ENCODE measurements around the gene SPATA17. TPM values are rescaled to one million over a fixed set of nuclear protein-coding genes. Genes with fewer than 3 reads are reported as not detected.

The SPATA17 gene
- total RNA-seq, 1 donor from 2014 or later: 2.9 TPM

DNA sequence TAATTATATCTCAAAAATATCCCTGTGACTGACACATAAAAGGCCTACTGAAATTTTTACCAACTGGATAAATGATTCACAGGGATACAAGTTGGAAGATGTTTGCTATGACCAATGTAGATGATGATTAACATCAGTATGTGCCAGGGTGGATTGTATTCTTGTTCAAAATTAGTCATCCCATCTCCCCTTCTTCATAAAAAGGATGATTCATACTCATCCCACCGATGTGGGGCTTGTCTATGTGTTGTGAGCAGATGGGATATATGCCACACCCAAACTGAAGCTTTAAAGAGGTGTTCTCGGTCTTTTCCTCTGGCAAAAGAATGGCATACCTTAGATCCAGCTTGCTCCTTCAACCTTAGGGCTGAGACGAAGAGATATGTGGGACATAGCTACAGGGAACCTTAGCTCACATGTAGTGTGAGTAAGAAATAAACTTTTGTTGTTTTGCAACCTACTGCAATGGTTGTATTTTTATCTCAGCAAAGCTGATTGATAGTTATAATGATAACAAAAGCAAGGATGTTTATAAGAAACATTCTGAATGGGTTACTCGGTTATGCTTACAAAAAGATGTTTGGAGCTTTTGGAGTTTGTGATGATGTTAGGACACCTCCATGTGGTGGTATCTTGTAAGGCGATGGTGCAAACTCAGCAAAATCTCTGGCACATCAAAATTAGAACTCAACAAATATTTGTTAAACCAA is 29.4 kb downstream of the SPATA17 start:
- Mint-ChIP-seq H3K4me1 (no peaks in the 10 kb centered on the region), H3K27ac (no peak overlapping the region), H3K36me3 (no peaks in the 10 kb centered on the region), H3K27me3 (ENCODE audit: low read depth) (no peaks in the 10 kb centered on the region), H3K9me3 (no peaks in the 10 kb centered on the region), H3K4me3 (no peak overlapping the region)
- no peak for DNase-seq (ENCODE audit: low spot score in 2 of 2, unreplicated experiment in 2 of 2)
- TF ChIP-seq, protein P1, sequence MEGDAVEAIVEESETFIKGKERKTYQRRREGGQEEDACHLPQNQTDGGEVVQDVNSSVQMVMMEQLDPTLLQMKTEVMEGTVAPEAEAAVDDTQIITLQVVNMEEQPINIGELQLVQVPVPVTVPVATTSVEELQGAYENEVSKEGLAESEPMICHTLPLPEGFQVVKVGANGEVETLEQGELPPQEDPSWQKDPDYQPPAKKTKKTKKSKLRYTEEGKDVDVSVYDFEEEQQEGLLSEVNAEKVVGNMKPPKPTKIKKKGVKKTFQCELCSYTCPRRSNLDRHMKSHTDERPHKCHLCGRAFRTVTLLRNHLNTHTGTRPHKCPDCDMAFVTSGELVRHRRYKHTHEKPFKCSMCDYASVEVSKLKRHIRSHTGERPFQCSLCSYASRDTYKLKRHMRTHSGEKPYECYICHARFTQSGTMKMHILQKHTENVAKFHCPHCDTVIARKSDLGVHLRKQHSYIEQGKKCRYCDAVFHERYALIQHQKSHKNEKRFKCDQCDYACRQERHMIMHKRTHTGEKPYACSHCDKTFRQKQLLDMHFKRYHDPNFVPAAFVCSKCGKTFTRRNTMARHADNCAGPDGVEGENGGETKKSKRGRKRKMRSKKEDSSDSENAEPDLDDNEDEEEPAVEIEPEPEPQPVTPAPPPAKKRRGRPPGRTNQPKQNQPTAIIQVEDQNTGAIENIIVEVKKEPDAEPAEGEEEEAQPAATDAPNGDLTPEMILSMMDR (IDR thresholded peaks at IDR 0.05; ENCODE audit: unreplicated experiment): no peak

DNA sequence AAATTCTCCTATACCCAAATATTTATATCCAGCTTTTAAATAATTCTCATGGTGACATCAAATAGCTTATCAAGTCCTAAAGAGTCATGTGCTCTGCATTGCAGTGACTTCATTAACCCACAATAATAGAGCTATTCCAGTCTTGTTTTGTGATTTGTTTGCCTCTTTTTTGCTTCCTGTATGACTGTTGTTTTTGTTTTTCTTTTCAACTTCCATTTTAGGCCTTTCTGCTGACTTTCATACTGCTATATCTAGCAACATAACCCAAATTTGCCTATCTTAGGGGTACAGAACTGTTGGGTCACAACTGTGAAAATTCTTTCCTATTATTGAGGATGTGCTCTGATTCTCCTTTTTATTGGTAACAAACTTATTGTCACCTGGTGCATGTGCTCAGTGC is 30.3 kb downstream of the SPATA17 start:
- Mint-ChIP-seq H3K36me3 (no peaks in the 10 kb centered on the region), H3K9me3 (no peaks in the 10 kb centered on the region), H3K4me3 (no peak overlapping the region), H3K27ac (no peak overlapping the region), H3K27me3 (ENCODE audit: low read depth) (no peaks in the 10 kb centered on the region), H3K4me1 (no peaks in the 10 kb centered on the region)
- DNase-seq (ENCODE audit: low spot score in 2 of 2, unreplicated experiment in 2 of 2): no peak
- TF ChIP-seq, protein P1 (IDR thresholded peaks at IDR 0.05; ENCODE audit: unreplicated experiment): no peak

DNA sequence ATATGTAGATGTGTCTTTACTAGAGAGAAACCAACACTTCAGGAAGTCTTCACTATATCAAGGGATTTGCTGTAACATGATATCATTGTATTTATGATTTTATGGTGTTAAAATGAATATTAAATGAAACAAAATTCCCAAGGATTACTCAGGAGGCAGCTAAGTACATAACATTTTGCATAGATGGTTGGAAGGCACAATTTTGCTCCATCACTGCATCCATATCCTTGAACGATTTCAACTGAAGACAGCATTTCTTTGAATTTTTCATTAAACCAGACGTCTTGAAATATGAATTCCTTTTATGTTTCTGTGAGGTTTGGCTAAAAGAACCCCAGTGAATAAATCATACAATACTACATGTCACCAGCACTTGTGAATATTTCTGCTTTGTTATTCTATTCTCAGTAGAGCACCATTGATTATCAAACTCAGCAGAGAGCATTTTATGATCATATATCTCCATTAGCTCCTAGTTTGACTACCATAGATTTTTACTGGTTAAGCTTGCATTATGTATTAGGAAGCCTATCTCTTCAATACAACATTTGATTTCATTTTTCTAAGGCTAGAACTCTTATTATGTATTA is 37.3 kb downstream of the SPATA17 start:
- DNase-seq (ENCODE audit: low spot score in 2 of 2, unreplicated experiment in 2 of 2): no peak
- Mint-ChIP-seq H3K4me1 (peaks cover 5% of the 10 kb centered on the region), H3K27ac (no peak overlapping the region)

DNA sequence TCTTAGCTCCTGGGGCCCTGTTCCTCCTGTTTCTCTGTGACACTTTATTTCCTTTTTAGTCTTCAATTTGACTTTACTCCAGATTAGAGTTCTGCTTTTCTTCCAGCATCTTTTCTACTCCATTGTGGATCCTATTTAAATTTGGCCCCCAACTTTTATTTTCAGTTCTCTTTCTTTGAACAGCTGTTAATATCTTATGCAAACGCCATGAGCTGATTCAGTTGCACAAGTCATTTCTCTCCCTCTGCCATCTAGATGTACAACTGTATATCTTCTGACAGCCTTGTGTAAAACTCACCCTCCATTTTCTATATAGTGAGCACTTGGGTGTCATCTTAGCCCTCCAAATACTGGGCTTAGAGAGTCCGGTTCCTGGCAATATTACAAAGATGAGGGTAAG is 42.2 kb downstream of the SPATA17 start:
- H3K4me1 Mint-ChIP-seq: peaks cover 7% of the 10 kb centered on the region
- peak overlapping the region; percentile 43 for H3K27ac Mint-ChIP-seq
- H3K4me3 Mint-ChIP-seq: no peak overlapping the region
- peaks cover 2% of the 10 kb centered on the region for H3K27me3 Mint-ChIP-seq (ENCODE audit: low read depth)
- H3K9me3 Mint-ChIP-seq: no peaks in the 10 kb centered on the region
- no peaks in the 10 kb centered on the region for H3K36me3 Mint-ChIP-seq
- TF ChIP-seq, protein P1 (IDR thresholded peaks at IDR 0.05; ENCODE audit: unreplicated experiment): no peak
- no peak for DNase-seq (ENCODE audit: low spot score in 2 of 2, unreplicated experiment in 2 of 2)

More for the DNA sequence above, 37.3 kb downstream of the SPATA17 start:
- TF ChIP-seq, protein P1 (IDR thresholded peaks at IDR 0.05; ENCODE audit: unreplicated experiment): no peak
- no peaks in the 10 kb centered on the region for H3K27me3 Mint-ChIP-seq (ENCODE audit: low read depth)
- H3K9me3 Mint-ChIP-seq: peaks cover 3% of the 10 kb centered on the region
- no peaks in the 10 kb centered on the region for H3K36me3 Mint-ChIP-seq
- no peak overlapping the region for H3K4me3 Mint-ChIP-seq

DNA sequence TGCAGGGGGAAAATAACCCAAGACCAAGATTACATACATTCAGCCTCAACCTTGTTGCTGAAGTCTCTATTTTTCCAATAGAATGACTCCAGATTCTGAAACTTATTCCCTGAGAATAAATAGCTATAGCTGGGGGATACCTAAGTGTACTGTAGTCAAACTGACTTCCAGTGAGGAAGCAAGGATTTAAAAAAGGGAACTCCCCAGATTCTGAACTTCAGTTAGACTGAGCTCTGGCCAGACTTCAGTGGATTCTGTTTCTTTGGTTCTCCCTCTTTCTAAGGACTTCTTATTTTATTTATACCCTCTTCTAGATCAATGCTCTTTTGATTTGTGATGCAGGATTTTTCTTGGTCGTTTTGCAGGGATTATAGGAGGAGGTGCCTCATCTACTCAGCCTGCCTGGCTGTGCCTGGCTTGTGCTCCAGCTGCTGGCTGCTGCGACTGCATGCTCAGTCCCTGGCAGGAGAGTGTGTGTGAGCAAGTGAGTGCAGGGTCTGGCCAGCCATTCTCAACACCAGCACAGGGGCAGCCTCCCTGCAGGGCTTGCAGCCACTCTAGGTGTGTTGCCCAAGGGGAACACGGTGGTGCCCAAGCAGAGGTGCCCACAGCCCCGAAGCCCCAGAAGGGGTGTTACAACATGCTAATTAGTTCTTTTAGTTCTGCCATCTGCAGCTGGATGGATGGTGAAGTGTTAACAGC is 43.0 kb downstream of the SPATA17 start:
- Mint-ChIP-seq H3K27ac (no peak overlapping the region), H3K27me3 (ENCODE audit: low read depth) (peaks cover 2% of the 10 kb centered on the region), H3K4me1 (peaks cover 7% of the 10 kb centered on the region), H3K4me3 (no peak overlapping the region), H3K9me3 (no peaks in the 10 kb centered on the region), H3K36me3 (no peaks in the 10 kb centered on the region)
- TF ChIP-seq, protein P1 (IDR thresholded peaks at IDR 0.05; ENCODE audit: unreplicated experiment): no peak
- no peak for DNase-seq (ENCODE audit: low spot score in 2 of 2, unreplicated experiment in 2 of 2)
